Fibroblast of mammary gland (primary cell): ENCODE data around the gene RAB36.

ENCODE experiments used
- DNase-seq: peaks from one replicate; pipeline ENCODE4 v3.0.0-alpha.2; 2010; ENCODE audit warnings: low read depth
- H3K4me3 ChIP-seq: 2 replicates; pipeline ENCODE4 v1.5.1; 2011; ENCODE audit warnings: low read depth, mild to moderate bottlenecking, low read length, moderate library complexity; ENCODE audit not compliant: control insufficient read depth
- CTCF ChIP-seq: conservative IDR thresholded peaks from 2 replicates; pipeline ENCODE4 v1.5.1; 2011; ENCODE audit warnings: low read depth, low read length, inconsistent platforms; ENCODE audit not compliant: control insufficient read depth, insufficient read depth

The RAB36 gene

GRCh38 chr22:23104187-23104971 is 40.9 kb upstream of the RAB36 start:
- no peak for DNase-seq
- no peak overlapping the region for H3K4me3 ChIP-seq
- no peak for TF ChIP-seq CTCF

GRCh38 chr22:23105304-23105703 is 40.0 kb upstream of the RAB36 start:
- no peak for TF ChIP-seq CTCF
- DNase-seq = no peak
- no peak overlapping the region for H3K4me3 ChIP-seq

GRCh38 chr22:23105919-23106318 is 39.4 kb upstream of the RAB36 start:
- TF ChIP-seq CTCF = no peak
- no peak overlapping the region for H3K4me3 ChIP-seq
- DNase-seq = no peak

- TF ChIP-seq CTCF = no peak
- DNase-seq = no peak
- no peak overlapping the region for H3K4me3 ChIP-seq
Measured at GRCh38 chr22:23106344-23106743, 38.9 kb upstream of the RAB36 start.

GRCh38 chr22:23106906-23107367 is 38.3 kb upstream of the RAB36 start:
- H3K4me3 ChIP-seq = no peak overlapping the region
- TF ChIP-seq CTCF = no peak
- no peak for DNase-seq

- DNase-seq = no peak
- TF ChIP-seq CTCF = no peak
Measured at GRCh38 chr22:23107487-23108248, 37.6 kb upstream of the RAB36 start.

More at GRCh38 chr22:23107487-23108248, 37.6 kb upstream of the RAB36 start:
- H3K4me3 ChIP-seq = no peak overlapping the region
